ENCODE data around the gene ELP1.

DNA sequence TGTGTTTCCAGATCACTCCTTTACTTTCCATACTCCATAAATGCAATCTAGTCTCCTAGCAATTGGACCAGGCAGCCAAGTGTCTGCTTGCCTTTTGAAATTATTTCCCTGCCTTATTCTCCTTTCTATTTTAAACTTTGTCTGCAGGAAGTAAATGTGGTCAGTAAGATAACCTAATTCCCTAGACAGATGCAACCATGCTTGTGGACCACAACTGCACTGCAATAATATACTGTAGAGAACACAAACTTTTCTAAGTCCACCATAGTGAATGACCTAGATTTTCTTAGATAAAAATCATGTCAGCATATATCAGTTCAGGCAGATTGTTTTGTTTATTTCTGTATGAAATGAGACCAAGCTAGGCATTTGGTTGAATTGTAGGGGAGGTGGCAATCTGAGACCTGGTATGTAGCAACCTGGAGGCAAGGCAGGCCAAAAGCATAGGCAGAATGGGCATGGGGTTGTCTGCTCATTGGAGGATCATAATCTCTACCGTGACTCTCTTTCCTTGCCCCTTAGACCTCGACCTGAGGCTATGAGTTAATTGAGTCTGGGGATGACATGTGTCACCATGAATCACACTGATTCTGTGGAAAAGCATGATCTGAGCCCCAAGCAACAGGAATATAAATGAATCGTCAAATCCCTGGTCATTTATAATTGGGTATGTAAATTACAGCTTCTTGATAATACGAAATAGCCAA is 98.8 kb downstream of the ELP1 start:
- TF ChIP-seq, protein P1, sequence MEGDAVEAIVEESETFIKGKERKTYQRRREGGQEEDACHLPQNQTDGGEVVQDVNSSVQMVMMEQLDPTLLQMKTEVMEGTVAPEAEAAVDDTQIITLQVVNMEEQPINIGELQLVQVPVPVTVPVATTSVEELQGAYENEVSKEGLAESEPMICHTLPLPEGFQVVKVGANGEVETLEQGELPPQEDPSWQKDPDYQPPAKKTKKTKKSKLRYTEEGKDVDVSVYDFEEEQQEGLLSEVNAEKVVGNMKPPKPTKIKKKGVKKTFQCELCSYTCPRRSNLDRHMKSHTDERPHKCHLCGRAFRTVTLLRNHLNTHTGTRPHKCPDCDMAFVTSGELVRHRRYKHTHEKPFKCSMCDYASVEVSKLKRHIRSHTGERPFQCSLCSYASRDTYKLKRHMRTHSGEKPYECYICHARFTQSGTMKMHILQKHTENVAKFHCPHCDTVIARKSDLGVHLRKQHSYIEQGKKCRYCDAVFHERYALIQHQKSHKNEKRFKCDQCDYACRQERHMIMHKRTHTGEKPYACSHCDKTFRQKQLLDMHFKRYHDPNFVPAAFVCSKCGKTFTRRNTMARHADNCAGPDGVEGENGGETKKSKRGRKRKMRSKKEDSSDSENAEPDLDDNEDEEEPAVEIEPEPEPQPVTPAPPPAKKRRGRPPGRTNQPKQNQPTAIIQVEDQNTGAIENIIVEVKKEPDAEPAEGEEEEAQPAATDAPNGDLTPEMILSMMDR (IDR thresholded peaks at IDR 0.05), result no peak
- no peak for TF ChIP-seq POLR2A (IDR thresholded peaks at IDR 0.05)

All from lower leg skin (tissue), 3 donors.